SK-N-SH (cell line): ENCODE results near the gene SCARF2. TPM values are rescaled to one million over a fixed set of nuclear protein-coding genes. Genes with fewer than 3 reads are reported as not detected.
A peak's percentile ranks its signal among the peaks of the same experiment; 100 is the strongest.

Source experiments
- CTCF ChIA-PET: fragments of 300-600, 350-600 bp; formaldehyde crosslinking; extraction: SDS; loops from one replicate; lab custom pipeline; 2021; lab: Yijun Ruan, JAX
- POLR2A ChIA-PET: fragments of 350-600 bp; sonication (Branson Sonifier 250); formaldehyde crosslinking; extraction: SDS; loops from one replicate; lab custom pipeline; 2020; ENCODE audit warnings: antibody characterized with exemption, inconsistent platforms; lab: Yijun Ruan, JAX
- DNase-seq: peaks from one replicate; pipeline ENCODE4 v3.0.0; 2012
- H2AFZ ChIP-seq: fragments of 200-600 bp; sonication (generic); 2 replicates; pipeline ENCODE4 v1.8.1; 2016; ENCODE audit warnings: antibody characterized with exemption, mild to moderate bottlenecking, low read depth
- H3F3A ChIP-seq: fragments of 200-600 bp; sonication (generic); replicated peaks from 2 replicates; pipeline ENCODE3; 2016; ENCODE audit warnings: antibody characterized with exemption, mild to moderate bottlenecking; ENCODE audit not compliant: insufficient read depth
- H3K27ac ChIP-seq, 2 experiments: fragments of 200-500 bp in 1 of 2; fragments of 200-600 bp in 1 of 2; sonication (Bioruptor generic) in 1 of 2; sonication (generic), shearing (Covaris generic) in 1 of 2; 2 replicates each; pipeline versions ENCODE4 v1.5.1 to v1.6.1; 2014 to 2016; ENCODE audit warnings: low read depth in 2 of 2, inconsistent platforms in 1 of 2, low read length in 1 of 2, mild to moderate bottlenecking in 1 of 2, mixed read lengths in 1 of 2
- H3K27me3 ChIP-seq: fragments of 200-600 bp; sonication (generic), shearing (Covaris generic); 2 replicates; pipeline ENCODE4 v1.6.1; 2016; ENCODE audit warnings: mixed run types; ENCODE audit not compliant: insufficient read depth
- H3K36me3 ChIP-seq, 2 experiments: fragments of 200-500 bp in 1 of 2; fragments of 200-600 bp in 1 of 2; sonication (Bioruptor generic) in 1 of 2; sonication (generic) in 1 of 2; replicated peaks in 1 of 2; 2 replicates each; pipeline versions ENCODE3 to v1.5.1; 2014 to 2016; ENCODE audit warnings: low read length in 1 of 2, mild to moderate bottlenecking in 1 of 2; ENCODE audit not compliant: insufficient read depth in 2 of 2, control insufficient read depth in 1 of 2
- H3K4me1 ChIP-seq, 2 experiments: fragments of 200-500 bp in 1 of 2; fragments of 200-600 bp in 1 of 2; sonication (Bioruptor generic) in 1 of 2; sonication (generic), shearing (Covaris generic) in 1 of 2; 2 replicates each; pipeline versions ENCODE4 v1.5.1 to v1.6.1; 2014 to 2016; ENCODE audit warnings: low read depth in 1 of 2, low read length in 1 of 2, mixed run types in 1 of 2; ENCODE audit not compliant: insufficient read depth in 2 of 2, control insufficient read depth in 1 of 2
- H3K4me2 ChIP-seq: fragments of 200-600 bp; sonication (generic), shearing (Covaris generic); 2 replicates; pipeline ENCODE4 v1.6.1; 2017; ENCODE audit warnings: mixed run types
- H3K4me3 ChIP-seq, 2 experiments: fragments of 200-500 bp in 1 of 2; fragments of 200-600 bp in 1 of 2; sonication (Bioruptor generic) in 1 of 2; sonication (generic), shearing (Covaris generic) in 1 of 2; 2 replicates each; pipeline versions ENCODE4 v1.5.1 to v1.8.1; 2014 to 2016; ENCODE audit warnings: low read depth in 2 of 2, inconsistent platforms in 1 of 2, low read length in 1 of 2, mild to moderate bottlenecking in 1 of 2, mixed read lengths in 1 of 2, moderate library complexity in 1 of 2
- H3K79me2 ChIP-seq: fragments of 200-600 bp; sonication (generic); 2 replicates; pipeline ENCODE4 v1.8.1; 2017; ENCODE audit warnings: mild to moderate bottlenecking; ENCODE audit not compliant: insufficient read depth
- H3K9ac ChIP-seq: fragments of 200-600 bp; sonication (generic); 2 replicates; pipeline ENCODE4 v1.6.1; 2017; ENCODE audit warnings: mixed run types
- H3K9me2 ChIP-seq: fragments of 200-600 bp; sonication (generic); 2 replicates; pipeline ENCODE4 v1.6.1; 2017; ENCODE audit warnings: mixed run types
- H3K9me3 ChIP-seq: fragments of 200-600 bp; sonication (generic); 2 replicates; pipeline ENCODE4 v1.6.1; 2017; ENCODE audit warnings: mixed run types, mild to moderate bottlenecking, moderate library complexity
- H4K20me1 ChIP-seq: fragments of 200-600 bp; sonication (generic); 2 replicates; pipeline ENCODE4 v1.6.1; 2017; ENCODE audit warnings: mild to moderate bottlenecking, mixed run types; ENCODE audit not compliant: insufficient read depth
- EP300 ChIP-seq, 2 experiments: IDR thresholded peaks; 2 replicates each; pipeline versions ENCODE4 v1.4.0 to v1.6.1; 2012; ENCODE audit warnings: borderline replicate concordance in 1 of 2, low read depth in 1 of 2, low read length in 1 of 2
- MEF2A ChIP-seq: IDR thresholded peaks from 2 replicates; pipeline ENCODE4 v1.4.0; 2012; ENCODE audit warnings: low read depth, borderline replicate concordance
- NFIC ChIP-seq: IDR thresholded peaks from 2 replicates; pipeline ENCODE4 v1.4.0; 2012; ENCODE audit warnings: borderline replicate concordance
- PBX3 ChIP-seq: IDR thresholded peaks from 2 replicates; pipeline ENCODE4; 2012
- RCOR1 ChIP-seq: fragments of 150-350 bp; IDR thresholded peaks from 2 replicates; pipeline ENCODE4 v1.6.1; 2017; ENCODE audit warnings: antibody characterized with exemption, low read length
- REST ChIP-seq: IDR thresholded peaks from 2 replicates; pipeline ENCODE4 v1.6.1; 2012; ENCODE audit warnings: mild to moderate bottlenecking, low read depth, low read length, moderate library complexity
- RXRA ChIP-seq: IDR thresholded peaks from 2 replicates; pipeline ENCODE4 v1.4.0; 2012; ENCODE audit warnings: low read depth, mild to moderate bottlenecking, borderline replicate concordance
- TAF1 ChIP-seq: IDR thresholded peaks from 2 replicates; pipeline ENCODE4 v1.6.1; 2012; ENCODE audit warnings: low read depth, mild to moderate bottlenecking, low read length, moderate library complexity, borderline replicate concordance
- WGBS: methylation state at CpG from one replicate; pipeline ENCODE4 v1.1.6; 2017; ENCODE audit warnings: low lambda C conversion rate; 5-methylcytosine and 5-hydroxymethylcytosine counted together
- polyA plus RNA-seq, 3 experiments: library from polyadenylated mRNA; depleted of rRNA; stranded (reverse); fragments of >200 nt; gene quantifications; 2 replicates each; pipeline ENCODE4 v1.2.3, GENCODE V29; 2012
- TF ChIP-seq, protein P1 (sequence below): fragments of 150-350 bp; IDR thresholded peaks from 2 replicates; pipeline ENCODE4 v1.6.1; 2017; ENCODE audit warnings: antibody characterized with exemption, low read length, low read depth, borderline replicate concordance

SCARF2 gene
- polyA plus RNA-seq, 1 of the 3 experiments (the other 2 are of a cell fraction): 49.0 TPM

GRCh38 chr22:20432244-20432686 lies 5.4 kb downstream of the SCARF2 start (continued):
- no peak for TF ChIP-seq PBX3

DNA sequence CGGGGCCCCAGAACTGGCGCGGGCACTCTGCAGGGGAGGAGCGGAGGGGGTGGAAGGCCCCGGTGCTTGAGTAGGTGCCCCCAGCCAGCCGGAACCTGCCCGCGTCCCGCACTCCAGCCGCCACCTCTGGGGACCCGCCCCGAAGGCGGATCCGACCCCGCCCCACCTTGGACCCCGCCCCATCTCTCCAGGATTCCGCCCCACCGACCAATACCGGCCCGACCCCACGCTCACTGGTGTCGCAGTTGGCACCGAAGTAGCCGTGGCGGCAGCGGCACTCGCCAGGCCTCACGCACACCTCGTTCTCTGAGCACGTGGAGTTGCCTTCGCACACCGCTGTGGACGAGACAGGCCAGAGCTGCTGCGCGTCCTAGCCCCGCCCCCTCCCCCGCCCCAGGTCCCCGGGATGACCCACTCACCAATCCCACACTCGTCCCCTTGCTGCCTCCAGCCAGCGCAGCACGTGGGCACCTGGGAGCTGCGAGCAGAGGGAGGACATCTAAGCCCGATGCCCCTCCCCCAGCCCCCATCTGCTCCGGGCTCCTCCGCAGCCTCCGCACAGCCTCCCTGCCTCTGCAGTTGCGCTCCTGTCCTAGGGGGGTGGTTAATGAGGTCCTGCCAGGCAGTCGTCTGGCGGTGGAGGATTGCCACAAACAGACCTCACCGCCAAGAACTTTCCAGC lies 6.0 kb downstream of the SCARF2 start:
- H3K4me2 ChIP-seq: no peak overlapping the region
- POLR2A ChIA-PET: no interaction called here

More for the DNA sequence above, 6.0 kb downstream of the SCARF2 start:
- Histone ChIP-seq H3K79me2 (peaks cover 65% of the 10 kb centered on the region), H2AFZ (no peak overlapping the region), H3K36me3 (peaks cover 11 to 39% of the 10 kb centered on the region in 2 experiments), H3K4me1 (peaks cover 12 to 16% of the 10 kb centered on the region in 2 experiments; a peak in 3 of 4 replicates), H4K20me1 (peaks cover 77% of the 10 kb centered on the region), H3K27ac (no peak overlapping the region), H3K9me3 (no peaks in the 10 kb centered on the region), H3K9me2 (no peaks in the 10 kb centered on the region), H3K27me3 (no peaks in the 10 kb centered on the region), H3F3A (no peaks in the 10 kb centered on the region), H3K9ac (no peak overlapping the region), H3K4me3 (no peak overlapping the region)
- CTCF ChIA-PET: interaction anchor here (1.2 to 6.4 kb wide), 2 partner anchors 13 to 14 kb away, joined by 3 to 38 read pairs; no protein-coding TSS in a partner anchor
- peak; percentile 31 for DNase-seq
- TF ChIP-seq EP300 (IDR thresholded peaks at IDR 0.05; ENCODE audit: borderline replicate concordance in 1 of 2, low read depth in 1 of 2, low read length in 1 of 2) (no peak), RXRA (no peak), REST (no peak), NFIC (no peak), MEF2A (no peak), TAF1 (no peak), RCOR1 (no peak)
- TF ChIP-seq, protein P1, sequence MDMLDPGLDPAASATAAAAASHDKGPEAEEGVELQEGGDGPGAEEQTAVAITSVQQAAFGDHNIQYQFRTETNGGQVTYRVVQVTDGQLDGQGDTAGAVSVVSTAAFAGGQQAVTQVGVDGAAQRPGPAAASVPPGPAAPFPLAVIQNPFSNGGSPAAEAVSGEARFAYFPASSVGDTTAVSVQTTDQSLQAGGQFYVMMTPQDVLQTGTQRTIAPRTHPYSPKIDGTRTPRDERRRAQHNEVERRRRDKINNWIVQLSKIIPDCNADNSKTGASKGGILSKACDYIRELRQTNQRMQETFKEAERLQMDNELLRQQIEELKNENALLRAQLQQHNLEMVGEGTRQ: no peak
- 91% methylated on average over 39 of the region's 50 CpGs for WGBS
